NCI-H2196 (cell line): ENCODE data around the gene TMEM168.
A peak's percentile ranks its signal among the peaks of the same experiment; 100 is the strongest.
"Not testable (repeated sequence)": the region's sequence is repeated elsewhere in the genome, so short reads cannot be mapped to it uniquely, and the experiment has no call there.

ENCODE experiments used
- DNase-seq: peaks from one replicate; lab custom pipeline; 2025; ENCODE audit not compliant: unreplicated experiment; lab: John Stamatoyannopoulos, UW

TMEM168 gene, protein sequence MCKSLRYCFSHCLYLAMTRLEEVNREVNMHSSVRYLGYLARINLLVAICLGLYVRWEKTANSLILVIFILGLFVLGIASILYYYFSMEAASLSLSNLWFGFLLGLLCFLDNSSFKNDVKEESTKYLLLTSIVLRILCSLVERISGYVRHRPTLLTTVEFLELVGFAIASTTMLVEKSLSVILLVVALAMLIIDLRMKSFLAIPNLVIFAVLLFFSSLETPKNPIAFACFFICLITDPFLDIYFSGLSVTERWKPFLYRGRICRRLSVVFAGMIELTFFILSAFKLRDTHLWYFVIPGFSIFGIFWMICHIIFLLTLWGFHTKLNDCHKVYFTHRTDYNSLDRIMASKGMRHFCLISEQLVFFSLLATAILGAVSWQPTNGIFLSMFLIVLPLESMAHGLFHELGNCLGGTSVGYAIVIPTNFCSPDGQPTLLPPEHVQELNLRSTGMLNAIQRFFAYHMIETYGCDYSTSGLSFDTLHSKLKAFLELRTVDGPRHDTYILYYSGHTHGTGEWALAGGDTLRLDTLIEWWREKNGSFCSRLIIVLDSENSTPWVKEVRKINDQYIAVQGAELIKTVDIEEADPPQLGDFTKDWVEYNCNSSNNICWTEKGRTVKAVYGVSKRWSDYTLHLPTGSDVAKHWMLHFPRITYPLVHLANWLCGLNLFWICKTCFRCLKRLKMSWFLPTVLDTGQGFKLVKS

DNA sequence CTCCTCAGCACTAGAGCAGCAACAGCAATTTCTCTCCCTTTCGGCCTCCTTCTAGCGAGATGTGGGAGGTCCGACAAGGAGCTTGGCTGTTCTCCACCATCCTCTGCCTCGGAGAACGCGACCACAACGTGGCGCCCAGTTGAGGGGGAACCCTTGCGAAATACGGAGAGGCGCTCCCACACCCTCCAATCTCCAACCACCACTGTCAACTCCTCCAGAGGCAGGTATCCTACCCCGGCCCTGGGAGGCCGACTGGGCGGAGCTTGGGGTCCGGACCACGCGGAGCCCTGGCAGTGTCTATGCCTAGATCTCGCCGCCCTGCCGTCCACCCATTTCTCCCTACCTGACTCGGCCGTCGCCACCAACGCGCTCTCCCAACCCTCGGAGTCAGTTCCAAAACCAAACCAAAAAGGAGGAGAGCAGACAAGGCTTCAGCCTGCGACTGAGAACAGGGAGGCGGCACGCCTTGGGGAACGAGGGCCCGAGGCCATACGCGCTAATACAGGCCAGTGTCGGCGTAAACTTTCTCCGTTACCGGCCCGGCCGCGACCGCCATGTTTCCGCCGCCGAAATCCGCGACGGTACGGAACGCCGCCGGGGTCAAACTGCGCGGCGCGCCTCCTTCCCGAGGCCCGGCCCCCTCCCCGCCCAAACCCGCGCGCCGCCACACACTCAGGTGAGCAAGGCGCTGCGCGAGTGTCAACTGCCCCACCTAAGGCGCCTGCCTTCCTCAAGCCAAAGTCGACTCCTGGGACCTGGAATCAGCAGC lies at the start of gene TMEM168:
TSS of gene TMEM168 (minus strand) at position 577 of the 769 bp plus-strand sequence. CDS start 5,568 bp downstream, outside the sequence.
- DNase-seq: peak; percentile 69

DNA sequence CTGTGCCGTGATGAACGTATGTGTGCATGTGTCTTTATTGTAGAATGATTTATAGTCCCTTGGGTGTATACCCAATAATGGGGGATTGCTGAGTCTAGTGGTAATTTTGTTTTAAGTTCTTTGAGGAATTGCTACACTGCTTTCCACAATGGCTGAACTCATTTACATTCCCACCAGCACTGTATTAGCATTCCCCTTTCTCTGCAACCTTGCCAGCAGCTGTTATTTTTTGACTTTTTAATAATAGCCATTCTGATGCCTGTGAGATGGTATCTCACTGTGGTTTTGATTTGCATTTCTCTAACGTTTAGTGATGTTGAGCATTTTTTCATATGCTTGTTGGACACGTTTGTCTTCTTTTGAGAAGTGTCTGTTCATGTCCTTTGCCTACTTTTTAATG lies 45.7 kb upstream of the TMEM168 start:
- DNase-seq: not testable (repeated sequence)

DNA sequence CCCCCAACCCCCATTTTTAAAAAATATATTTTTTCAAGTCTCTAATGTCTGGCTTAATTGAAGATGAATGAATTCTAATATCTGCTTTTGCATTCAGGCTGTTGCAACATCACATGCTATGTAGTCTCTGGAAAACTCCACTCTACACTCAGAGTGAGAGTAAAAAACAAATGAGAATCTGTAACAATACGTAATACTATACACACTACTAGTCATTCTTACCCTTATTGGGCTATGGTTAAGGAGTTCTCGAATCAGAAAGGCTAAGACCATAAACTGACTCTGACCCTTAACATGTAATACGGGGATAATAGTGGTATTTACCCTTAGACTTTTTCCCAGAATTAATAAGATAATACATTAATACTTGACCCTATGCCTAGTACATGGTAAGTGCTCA lies 42.9 kb upstream of the TMEM168 start:
- no peak for DNase-seq

DNA sequence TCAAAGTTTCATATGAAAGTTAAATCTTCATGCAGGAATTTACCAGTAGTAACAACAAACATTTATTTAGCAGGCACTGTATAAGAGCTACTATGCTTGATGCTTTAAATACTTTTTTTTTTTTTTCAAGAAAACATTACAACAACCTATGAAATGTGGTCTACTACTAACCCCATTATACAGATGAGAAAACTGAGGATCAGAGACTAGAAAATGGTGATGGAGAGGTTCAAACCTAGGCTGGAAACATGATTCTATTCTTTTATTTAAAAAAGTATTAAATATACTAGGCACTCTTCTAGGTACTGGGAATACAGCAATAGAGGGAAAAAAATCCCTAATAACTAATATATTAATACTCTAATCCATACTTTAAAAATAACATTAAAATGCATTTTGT lies 40.6 kb upstream of the TMEM168 start:
- DNase-seq: no peak

DNA sequence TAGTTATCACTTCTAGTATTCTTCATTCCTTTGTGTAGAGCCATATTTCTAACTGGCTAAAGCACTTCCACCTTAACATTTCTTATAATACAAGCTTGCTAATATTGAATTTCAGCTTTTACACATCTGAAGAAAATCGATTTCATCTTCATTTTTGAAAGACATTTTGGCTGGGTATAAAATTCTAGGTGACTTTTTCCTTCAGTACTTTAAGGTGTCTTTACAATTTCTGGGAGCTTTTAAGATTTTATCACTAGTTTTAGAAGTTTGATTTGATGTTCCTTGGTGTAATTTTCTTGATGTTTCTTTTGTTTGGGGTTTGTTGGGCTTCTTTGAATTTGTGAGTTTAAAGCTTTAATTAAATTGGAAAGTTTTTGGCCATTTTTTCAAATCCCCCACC lies 38.5 kb upstream of the TMEM168 start:
- DNase-seq: no peak

DNA sequence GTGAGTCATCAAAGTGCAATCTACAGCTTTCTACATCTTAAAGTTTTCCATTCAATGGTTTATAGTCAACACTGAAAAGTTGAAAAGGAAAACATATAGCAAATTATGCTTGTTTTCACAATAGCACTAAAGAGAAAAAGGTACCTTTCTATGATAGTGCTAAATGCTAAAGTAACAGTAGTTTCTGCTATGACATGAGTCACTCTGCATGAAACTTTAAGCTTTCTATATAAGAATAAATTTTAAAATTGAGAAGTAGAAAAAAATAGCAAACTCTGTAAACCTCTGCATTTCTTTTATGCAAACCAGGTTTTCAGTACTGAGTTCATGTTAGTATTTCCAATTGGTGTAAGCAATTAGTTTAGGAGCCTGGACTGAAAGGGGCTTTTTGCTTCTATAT lies 31.2 kb upstream of the TMEM168 start:
- no peak for DNase-seq

DNA sequence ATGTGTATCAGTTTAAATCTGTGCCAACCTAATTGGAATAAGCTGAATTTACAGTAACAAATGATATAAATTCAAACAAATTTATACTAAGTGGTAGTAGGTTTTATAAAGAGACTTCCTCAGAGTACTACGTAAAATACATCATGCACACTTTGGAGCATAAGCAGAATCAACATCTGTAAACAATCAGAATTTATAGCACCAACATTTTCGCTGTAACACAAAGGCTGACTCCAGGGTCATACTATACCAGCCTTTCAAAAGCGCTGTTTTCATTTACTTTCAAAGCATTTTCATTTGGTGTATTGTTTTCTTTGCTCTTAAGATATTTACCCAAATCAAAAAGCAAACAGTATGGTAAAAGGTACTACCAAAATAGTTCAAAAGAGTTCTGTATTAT lies 29.3 kb upstream of the TMEM168 start:
- no peak for DNase-seq

DNA sequence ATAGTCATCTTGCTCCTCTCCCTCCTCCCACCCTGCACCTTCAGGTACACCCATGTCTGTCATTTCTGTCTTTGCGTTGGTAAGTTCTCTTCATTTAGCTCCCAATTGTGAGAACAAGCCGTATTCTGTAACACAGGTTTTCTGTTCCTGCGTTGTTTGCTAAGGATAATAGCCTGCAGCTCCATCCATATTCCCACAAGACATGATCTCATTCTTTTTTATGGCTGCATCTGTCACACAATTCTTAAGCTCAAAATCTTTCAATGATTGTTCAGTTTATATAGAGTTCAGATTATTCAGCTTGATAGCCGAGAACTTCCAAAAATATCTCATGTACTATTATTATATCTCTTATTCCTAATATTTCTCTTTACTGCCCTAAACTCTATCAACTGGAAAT lies 16.0 kb upstream of the TMEM168 start:
- DNase-seq: no peak

DNA sequence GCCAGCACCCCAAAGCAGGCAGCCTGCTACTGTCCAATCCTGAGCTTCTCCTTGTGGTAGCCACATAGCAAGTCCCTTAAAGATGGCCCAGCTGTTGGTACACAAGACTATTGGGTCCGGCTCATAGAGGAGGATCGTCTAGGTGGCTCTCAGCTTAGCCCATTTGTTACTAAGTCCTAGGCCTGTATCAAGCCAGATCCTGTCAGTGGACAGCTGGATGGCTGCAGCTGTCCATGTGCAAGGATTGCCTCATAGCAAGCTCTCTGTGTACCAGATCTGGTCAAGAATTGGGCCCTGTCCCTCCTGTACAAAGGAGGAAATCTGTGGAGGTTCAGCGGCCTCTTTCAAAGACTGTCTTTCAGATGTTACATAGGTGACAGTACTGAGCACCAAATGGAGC lies 12.2 kb upstream of the TMEM168 start:
- DNase-seq: no peak

DNA sequence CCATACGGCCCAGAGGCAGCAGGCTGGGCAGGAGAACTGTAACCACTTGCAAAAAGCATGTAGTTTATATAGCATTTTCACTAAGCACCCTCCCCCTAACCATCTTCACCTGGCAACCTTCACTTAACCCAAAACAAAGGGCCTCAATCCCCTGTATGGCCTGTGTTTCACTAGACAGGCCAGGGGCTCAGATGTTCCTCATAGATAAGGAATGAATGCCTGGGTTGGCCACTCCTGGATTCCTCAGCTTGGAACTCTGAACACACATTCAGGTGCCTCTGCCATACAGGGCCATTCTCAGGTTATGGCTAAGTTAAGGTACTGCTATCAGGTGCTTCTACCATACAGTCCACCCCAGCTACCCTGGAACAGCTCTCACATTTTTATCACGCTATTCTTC lies 10.3 kb upstream of the TMEM168 start:
- no peak for DNase-seq

DNA sequence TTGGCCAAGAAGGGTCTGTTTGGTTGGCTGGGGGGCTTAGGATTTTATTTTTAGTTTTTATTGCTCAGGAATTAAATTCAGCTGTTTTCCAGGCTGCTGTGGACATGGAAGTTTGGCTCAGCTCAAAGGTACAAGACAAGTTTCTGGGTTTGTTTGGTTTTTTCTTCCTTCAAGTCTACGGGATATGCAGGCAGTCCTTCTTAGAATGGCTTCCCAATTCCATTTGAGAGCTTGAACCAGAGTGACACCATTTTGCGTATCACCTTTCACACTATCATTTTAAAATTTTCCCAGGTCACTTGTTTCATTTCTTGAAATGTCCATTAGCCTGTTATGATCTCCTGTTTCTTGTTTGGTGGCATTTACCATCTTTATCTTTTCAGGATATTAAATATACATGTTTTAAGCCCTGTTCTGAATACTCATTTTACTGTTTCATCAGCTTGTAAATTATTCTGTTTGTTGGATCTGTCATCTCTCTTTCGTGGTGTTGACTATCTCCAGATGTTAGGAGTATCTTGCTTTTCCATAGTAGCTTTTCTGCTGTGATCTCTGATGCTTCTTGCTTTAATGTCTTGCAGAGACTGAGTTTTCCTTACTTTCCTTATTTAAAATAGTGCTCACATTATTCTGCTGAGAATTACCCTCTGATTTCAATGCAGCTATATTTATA lies 9.4 kb upstream of the TMEM168 start:
- DNase-seq: no peak

DNA sequence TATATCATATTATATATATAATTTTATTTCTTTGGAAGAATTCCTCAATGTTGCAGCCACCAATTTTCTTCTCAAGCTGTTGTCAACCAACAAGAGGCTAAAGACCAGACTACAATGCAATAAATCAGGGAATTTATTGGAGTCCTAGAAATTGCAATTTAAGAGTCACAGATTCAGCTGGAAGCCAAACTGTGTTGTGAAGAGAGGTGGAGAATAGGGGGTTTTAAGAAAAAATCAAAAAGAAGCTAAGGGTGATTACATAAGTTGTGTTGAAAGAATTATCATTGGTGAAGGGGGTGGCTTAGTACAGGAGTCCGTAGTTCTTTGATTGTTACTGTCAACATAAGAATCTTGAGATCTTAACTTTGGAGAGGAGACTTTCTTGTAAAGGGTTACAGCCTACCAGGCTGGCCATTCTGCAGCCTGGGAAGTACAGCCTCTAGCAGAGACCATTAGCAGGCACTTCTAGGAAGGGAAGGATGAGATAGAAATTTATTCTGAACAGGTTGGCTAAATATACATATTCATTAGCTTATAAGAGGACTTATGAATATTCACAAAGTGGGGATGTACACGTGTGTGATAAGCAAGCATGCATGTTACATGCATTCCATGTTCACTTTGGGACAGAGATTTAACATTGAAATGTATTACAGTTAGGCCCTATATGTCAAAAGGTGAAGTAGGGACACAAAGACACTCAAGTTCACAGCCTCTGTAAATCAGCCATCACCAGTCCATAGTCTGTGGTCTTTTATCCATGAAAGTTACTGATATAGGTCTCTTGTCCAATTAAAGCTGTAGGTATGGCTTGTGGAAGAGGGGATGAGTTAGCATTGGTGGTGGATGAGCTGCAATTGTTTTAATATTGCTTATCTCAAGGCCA lies 8.3 kb upstream of the TMEM168 start:
- DNase-seq: peak; percentile 10

DNA sequence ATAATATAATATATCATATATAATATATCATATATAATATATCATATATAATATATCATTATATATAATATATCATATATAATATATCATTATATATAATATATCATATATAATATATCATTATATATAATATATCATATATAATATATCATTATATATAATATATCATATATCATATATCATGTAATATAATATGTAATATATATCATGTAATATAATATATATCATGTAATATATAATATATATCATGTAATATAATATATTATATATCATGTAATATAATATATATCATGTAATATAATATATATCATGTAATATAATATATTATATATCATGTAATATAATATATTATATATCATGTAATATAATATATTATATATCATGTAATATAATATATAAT lies 6.4 kb upstream of the TMEM168 start:
- not testable (repeated sequence) for DNase-seq

DNA sequence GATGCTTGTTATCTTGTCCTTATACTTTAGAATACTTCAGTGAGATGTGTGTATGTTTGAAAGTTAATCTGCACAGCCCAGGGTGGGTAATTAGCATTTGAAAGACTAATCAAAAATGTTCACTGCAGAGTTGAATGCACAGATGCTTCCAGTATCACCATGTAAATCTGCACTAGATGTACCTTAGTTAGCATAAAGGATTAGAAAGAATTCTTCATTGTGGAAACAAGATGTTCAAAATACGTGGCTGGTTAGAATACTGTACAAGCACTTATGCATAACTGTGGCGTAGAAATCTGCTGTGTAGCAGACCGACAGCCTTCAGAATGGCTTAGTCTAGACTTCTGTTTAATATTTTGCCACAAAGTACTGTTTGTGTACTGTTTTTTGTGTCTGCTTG lies 2.2 kb upstream of the TMEM168 start:
- DNase-seq: no peak

DNA sequence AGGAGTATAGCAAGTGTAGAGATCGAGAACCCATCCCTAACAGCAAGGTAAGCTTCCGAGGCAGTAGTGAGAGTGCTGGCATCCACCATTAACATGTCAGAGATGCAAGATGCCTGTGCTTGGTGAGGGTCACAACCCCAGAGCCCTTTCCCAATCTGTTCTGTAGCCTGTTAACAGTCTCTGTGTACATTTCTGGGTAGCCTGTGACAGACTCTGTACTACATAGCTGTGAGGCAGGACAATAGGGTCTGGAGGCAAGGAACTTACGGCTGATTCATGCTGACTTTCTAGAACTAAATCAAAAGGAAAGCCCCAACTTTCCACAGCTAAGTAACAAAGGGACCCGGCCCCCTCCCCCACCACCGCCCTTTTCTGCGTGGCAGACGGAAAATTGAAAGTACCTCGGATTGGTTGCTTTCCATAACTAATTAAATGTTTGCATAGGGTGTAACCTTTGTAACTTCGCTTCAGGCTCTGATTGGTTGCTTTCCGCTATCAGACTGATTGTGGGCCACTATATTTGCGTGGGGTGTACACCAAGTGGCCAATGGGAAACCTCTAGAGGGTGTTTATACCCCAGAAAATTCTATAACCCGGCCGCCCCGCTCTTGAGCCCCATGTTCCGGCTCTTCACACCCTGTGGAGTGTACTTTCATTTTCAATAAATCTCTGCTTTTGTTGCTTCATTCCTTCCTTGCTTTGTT lies 1.4 kb upstream of the TMEM168 start:
- no peak for DNase-seq

DNA sequence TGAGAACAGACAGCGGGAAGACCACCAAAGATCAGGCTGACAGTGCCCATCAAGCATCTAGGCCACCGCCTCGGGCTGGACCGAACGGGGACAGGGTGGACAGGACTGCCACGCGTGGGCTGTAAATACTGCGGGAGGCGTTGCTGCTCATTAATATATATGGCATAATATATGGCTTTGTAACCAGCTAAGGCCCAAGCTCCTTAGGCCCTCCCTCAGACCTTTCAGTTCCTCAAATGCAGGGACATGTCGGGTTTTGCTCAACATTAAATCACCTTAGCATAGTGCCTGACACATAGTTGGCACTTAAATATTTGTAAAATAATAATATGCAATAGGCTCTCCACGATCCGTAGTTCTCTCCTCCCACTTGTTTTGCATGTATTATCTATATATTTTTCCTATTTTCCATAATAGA lies 402 bp upstream of the TMEM168 start:
- DNase-seq: peak; percentile 31

DNA sequence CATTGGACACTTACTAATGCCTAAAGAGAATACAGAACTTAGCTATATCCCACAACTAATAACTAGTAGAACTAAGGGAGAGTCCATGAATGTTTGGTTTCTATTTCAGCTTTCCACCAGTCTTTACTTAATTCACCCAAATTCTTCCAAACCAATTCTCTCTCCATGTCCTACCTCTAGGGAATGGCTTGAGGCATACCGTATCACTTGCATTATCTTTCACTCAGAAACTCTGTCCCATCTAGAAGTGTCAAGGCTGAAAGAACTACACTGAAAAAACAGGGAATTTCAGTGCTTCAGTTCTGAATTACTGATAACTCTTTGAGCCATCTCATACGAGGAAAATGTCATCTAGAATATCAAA lies 758 bp downstream of the TMEM168 start:
- DNase-seq: peak; percentile 30

DNA sequence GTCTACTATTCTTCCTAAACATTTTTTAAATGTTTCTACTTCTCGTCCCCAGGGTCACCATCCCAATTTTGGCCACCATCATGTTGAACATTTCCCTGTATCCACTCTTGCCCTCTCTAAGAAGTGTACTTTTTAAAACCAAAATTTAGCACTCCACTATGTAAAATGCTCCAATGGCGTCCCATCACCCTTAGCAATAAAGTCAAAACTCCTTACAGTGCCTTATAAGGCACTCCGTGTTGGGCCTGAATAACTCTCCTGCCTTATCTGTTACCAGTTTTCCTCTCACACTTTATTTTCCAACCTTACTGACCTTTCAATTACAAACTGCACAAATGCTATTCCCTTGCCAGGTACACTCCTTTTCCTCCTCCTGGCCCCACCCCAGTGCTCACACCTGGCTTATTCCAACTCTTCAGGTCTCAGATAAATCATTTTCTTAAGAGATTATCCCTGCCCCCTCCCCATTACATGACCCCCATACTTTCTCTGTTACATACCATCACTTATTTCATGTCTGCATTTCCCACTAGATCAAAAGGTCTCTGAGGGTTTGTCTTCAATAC lies 1.3 kb downstream of the TMEM168 start:
- DNase-seq: no peak

DNA sequence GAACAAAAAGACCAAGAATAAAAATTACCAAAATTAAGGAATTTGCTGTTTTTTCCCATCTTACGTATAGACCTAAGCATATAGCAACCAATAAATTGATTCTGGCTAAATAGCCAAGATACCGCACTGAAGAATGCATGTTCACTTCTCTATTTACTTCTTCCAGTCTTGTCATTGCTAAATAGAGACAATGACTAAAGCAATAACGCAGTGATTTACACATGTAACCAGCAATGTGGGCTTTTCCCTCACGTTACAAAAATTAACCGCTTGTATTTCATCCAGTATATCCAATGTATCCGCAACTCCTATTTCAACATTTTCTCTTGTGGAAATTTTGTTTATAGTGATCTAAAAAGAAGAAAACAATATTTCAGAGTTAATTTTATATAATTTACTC lies 5.6 kb downstream of the TMEM168 start:
- no peak for DNase-seq
